ENCODE measurements around the gene DNAH3. TPM values are rescaled to one million over a fixed set of nuclear protein-coding genes. Genes with fewer than 3 reads are reported as not detected.

DNAH3 gene
- total RNA-seq, 1 experiment from 2014 or later: 0.24 TPM

- WGBS (ENCODE audit: extremely low coverage, insufficient read length, low lambda C conversion rate): no CpG with 5 or more reads among the region's 7 CpGs
- Histone ChIP-seq H4K91ac (ENCODE audit: insufficient read length, low read depth, low read length) (no peak overlapping the region), H3K18ac (ENCODE audit: insufficient read length, low read depth, low read length) (no peak overlapping the region), H2BK15ac (ENCODE audit: low read depth, low read length) (no peak overlapping the region), H4K5ac (ENCODE audit: insufficient read length, low read depth, low read length) (no peak overlapping the region), H2BK20ac (ENCODE audit: low read depth, low read length, poor library complexity, severe bottlenecking) (no peak overlapping the region), H2BK12ac (ENCODE audit: insufficient read length, low read depth, low read length) (no peak overlapping the region), H3K4me1 (ENCODE audit: insufficient read depth, low read length) (no peaks in the 10 kb centered on the region), H3T11ph (ENCODE audit: low read length) (no peak overlapping the region), H4K20me1 (ENCODE audit: control insufficient read depth, insufficient read depth, insufficient read length) (no peaks in the 10 kb centered on the region), H2BK5ac (ENCODE audit: insufficient read length, low read length) (no peak overlapping the region), H4K8ac (replicated peaks; ENCODE audit: insufficient read length, low read depth, low read length) (no peak overlapping the region), H3K27ac (ENCODE audit: insufficient read length, low read depth, low read length) (no peak overlapping the region), H3K79me2 (ENCODE audit: insufficient read depth, low read length) (no peaks in the 10 kb centered on the region), H3K14ac (ENCODE audit: insufficient read depth, low read length) (no peak overlapping the region), H3K4me2 (ENCODE audit: insufficient read depth, insufficient read length, low read length) (no peak overlapping the region), H2BK120ac (ENCODE audit: low read depth, low read length, poor library complexity, severe bottlenecking) (no peak overlapping the region), H3K56ac (ENCODE audit: insufficient read length, low read depth, low read length) (no peak overlapping the region), H3K9me3 (ENCODE audit: control insufficient read depth, low read depth, low read length) (no peaks in the 10 kb centered on the region), H2AFZ (ENCODE audit: low read length) (no peak overlapping the region), H3K23ac (ENCODE audit: insufficient read length, low read depth, low read length) (no peak overlapping the region), H3K27me3 (ENCODE audit: insufficient read depth, low read length) (no peaks in the 10 kb centered on the region), H2AK5ac (ENCODE audit: insufficient read length, low read length) (no peak overlapping the region), H3K4ac (ENCODE audit: low read depth, low read length) (no peak overlapping the region), H3K23me2 (ENCODE audit: insufficient read length, low read depth, low read length, poor library complexity, severe bottlenecking) (no peaks in the 10 kb centered on the region), H3K79me1 (ENCODE audit: insufficient read depth, low read depth, low read length, poor library complexity, severe bottlenecking) (no peaks in the 10 kb centered on the region), H3K9ac (ENCODE audit: extremely low read depth, insufficient read length, low read length) (no peak overlapping the region)
- Mint-ChIP-seq H3K9me3 (no peaks in the 10 kb centered on the region), H3K36me3 (ENCODE audit: insufficient read depth in 1 of 3, low read depth in 3 of 3) (no peaks in the 10 kb centered on the region), H3K27ac (no peak overlapping the region), H3K4me1 (no peaks in the 10 kb centered on the region; a peak in 1 of 4 replicates), H3K4me3 (no peak overlapping the region), H3K27me3 (ENCODE audit: low read depth) (peaks cover 6% of the 10 kb centered on the region)
- no peak for DNase-seq
- TF ChIP-seq, protein P1, sequence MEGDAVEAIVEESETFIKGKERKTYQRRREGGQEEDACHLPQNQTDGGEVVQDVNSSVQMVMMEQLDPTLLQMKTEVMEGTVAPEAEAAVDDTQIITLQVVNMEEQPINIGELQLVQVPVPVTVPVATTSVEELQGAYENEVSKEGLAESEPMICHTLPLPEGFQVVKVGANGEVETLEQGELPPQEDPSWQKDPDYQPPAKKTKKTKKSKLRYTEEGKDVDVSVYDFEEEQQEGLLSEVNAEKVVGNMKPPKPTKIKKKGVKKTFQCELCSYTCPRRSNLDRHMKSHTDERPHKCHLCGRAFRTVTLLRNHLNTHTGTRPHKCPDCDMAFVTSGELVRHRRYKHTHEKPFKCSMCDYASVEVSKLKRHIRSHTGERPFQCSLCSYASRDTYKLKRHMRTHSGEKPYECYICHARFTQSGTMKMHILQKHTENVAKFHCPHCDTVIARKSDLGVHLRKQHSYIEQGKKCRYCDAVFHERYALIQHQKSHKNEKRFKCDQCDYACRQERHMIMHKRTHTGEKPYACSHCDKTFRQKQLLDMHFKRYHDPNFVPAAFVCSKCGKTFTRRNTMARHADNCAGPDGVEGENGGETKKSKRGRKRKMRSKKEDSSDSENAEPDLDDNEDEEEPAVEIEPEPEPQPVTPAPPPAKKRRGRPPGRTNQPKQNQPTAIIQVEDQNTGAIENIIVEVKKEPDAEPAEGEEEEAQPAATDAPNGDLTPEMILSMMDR (conservative IDR thresholded peaks at IDR 0.05): no peak
Observed at GRCh38 chr16:21057875-21058274, 92.8 kb downstream of the DNAH3 start.

Measured in H9 (cell line).